Measurements from ENCODE around the gene ARHGAP30.
"Not testable (repeated sequence)": the region's sequence is repeated elsewhere in the genome, so short reads cannot be mapped to it uniquely, and the experiment has no call there.

Gene ARHGAP30

GRCh38 chr1:161045736-161046604 lies 23.7 kb downstream of the ARHGAP30 start, which contains the start of gene USF1:
USF1 (minus strand) TSS chr1:161045977; CDS start chr1:161043275, 2,702 bp downstream.
- DNase-seq (ENCODE audit: low read depth in 4 of 4, low spot score in 1 of 4): peak; percentile 67 to 88 (median 82)

DNA sequence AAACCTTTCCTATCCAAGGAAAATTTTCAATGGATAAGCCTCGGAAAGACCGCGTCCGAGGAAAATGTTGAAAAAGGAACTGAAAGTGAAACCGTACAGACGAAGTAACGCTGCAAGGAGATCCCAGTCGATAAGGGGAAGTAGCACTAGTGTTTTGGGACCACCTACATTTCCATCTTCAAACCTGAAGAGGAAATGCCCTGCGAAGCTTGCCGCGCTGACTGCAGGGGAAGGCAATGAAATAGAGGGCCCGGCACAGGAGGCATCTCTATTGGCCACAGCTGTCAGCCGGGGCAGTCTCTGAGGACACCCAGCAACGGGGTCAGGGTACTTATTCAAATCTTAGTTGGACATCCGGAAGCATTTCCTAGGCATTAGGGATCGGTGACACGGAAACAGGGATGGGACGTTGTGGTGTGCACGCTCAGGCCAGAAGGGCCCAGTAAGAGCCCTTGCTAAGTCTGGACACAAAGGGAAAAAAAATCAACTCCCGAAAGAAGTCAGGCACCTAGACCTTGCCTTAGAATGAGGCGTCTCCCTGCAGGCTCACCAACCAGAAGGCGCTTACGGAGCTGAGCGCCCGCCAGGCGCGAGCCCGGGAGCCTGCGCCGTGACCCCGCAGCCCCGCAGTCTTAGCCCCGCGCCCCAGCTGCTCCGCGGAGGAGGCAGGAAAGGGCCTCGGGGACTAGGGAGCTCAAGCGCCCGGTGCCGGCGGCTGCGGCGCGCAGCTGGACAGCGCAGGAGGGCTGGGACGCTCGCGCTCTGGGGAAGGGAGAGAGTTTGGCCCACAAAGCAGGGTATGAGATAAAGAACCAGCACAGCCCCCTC lies 24.6 kb downstream of the ARHGAP30 start:
- peak in 1 of 4 experiments; percentile 24 for DNase-seq (ENCODE audit: low read depth in 4 of 4, low spot score in 1 of 4)

- no peak for DNase-seq (ENCODE audit: low read depth in 4 of 4, low spot score in 1 of 4)
Observed at GRCh38 chr1:161044535-161044907, 25.2 kb downstream of the ARHGAP30 start.

GRCh38 chr1:161039546-161039945 lies 30.1 kb downstream of the ARHGAP30 start:
- no peak for DNase-seq (ENCODE audit: low read depth in 4 of 4, low spot score in 1 of 4)

- DNase-seq (ENCODE audit: low read depth in 4 of 4, low spot score in 1 of 4): no peak
Observed at GRCh38 chr1:161039154-161039545, 30.5 kb downstream of the ARHGAP30 start.

- peak; percentile 48 to 81 (median 72) for DNase-seq (ENCODE audit: low read depth in 4 of 4, low spot score in 1 of 4)
Observed at GRCh38 chr1:161038523-161039153, 31.1 kb downstream of the ARHGAP30 start, which contains the start of gene TSTD1. TSTD1 (minus strand) TSS chr1:161038964; CDS start chr1:161038889, 75 bp downstream.

DNA sequence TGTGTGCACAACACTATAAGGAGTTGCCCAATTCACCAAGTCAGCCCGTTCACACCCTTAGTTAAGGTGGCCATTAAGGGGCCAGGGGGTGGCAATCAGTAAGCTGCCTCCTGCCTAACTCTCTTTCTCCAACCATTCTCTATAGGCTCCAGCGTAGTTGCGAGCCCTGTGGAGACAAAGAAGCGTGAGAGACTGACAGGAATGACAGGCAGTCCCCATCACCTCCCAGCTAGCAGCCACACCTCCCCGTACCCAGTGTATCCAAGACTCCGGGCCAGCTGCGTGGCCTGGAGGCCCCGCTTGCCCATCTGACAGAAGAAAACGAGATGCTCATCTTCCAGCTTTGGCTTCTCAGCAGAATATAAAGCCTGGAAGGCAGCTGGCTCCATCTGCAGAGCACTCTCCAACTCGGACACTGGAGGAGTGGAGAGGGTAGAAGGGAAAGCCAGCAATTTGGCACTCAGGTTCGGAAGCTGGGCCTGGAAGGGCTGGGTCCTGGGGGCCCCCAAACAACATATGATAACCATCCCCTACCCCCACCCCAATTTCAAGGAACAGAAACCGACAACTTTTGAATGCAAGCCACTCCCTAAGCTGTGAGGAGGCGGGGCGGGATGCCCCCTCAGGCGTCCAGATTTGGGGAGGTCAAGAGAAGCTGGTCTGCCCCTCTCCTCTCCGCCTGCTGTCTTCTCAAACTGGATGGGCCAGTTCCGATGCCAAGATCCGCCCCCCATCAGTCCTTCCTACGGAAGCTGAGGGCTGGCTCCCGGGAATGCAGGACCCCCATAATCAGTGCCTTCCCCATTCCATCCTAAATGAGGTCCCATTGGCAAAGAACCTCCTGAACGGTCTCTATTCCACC lies 31.8 kb downstream of the ARHGAP30 start:
- DNase-seq (ENCODE audit: low read depth in 4 of 4, low spot score in 1 of 4): no peak

GRCh38 chr1:161033751-161034150 lies 35.9 kb downstream of the ARHGAP30 start:
- DNase-seq (ENCODE audit: low read depth in 4 of 4, low spot score in 1 of 4): no peak

GRCh38 chr1:161032409-161032808 lies 37.3 kb downstream of the ARHGAP30 start:
- no peak for DNase-seq (ENCODE audit: low read depth in 4 of 4, low spot score in 1 of 4)

DNA sequence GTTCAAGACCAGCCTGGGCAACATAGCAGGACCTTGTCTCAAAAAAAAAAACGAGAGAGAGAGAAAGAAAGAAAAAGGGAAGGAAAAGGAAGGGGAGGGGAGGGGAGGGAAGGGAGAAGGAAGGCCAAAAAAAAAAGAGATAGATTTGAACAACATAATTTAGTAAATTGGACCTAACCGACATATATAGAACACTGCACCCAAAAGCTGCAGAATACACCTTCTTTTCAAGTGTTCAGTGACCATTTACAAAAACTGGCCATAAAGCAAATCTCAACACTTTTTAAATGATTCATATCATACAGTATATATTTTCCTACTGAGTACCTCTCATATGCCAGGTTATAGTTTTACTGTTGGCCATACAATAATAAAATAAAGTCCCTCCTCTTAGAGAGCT lies 37.8 kb downstream of the ARHGAP30 start:
- no peak for DNase-seq (ENCODE audit: low read depth in 4 of 4, low spot score in 1 of 4)

- not testable (repeated sequence) for DNase-seq (ENCODE audit: low read depth in 4 of 4, low spot score in 1 of 4)
Observed at GRCh38 chr1:161029466-161029865, 40.2 kb downstream of the ARHGAP30 start.

- not testable (repeated sequence) for DNase-seq (ENCODE audit: low read depth in 4 of 4, low spot score in 1 of 4)
Observed at GRCh38 chr1:161026954-161027353, 42.7 kb downstream of the ARHGAP30 start.

GRCh38 chr1:161022432-161022831 lies 47.3 kb downstream of the ARHGAP30 start:
- not testable (repeated sequence) for DNase-seq (ENCODE audit: low read depth in 4 of 4, low spot score in 1 of 4)

DNA sequence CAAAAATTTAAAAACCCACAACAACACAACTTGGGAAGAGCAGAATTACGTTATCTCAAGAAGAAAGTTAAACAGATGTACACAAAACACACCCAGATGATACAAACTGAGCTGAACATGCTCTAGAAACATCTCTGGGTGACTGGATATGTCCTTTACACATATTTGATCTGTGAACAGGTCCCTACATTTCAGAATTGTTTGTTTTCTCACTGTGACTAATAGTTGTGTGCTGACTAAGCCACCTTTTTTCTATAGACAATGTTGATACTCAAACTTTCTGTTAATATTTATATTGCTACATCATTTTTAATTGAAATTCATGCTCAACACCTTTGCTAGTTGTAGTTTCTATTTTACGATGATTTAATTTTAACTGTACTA lies 47.7 kb downstream of the ARHGAP30 start:
- DNase-seq (ENCODE audit: low read depth in 4 of 4, low spot score in 1 of 4): no peak

- DNase-seq (ENCODE audit: low read depth in 4 of 4, low spot score in 1 of 4): peak; percentile 63 to 77 (median 68)
Observed at GRCh38 chr1:161021165-161021969, 48.3 kb downstream of the ARHGAP30 start.

GRCh38 chr1:161020509-161021164 lies 49.1 kb downstream of the ARHGAP30 start, which contains the start of gene F11R:
F11R (minus strand) TSS chr1:161021152; CDS start chr1:161021073, 79 bp downstream.
- no peak for DNase-seq (ENCODE audit: low read depth in 4 of 4, low spot score in 1 of 4)

- no peak for DNase-seq (ENCODE audit: low read depth in 4 of 4, low spot score in 1 of 4)
Observed at GRCh38 chr1:161019751-161020495, 49.8 kb downstream of the ARHGAP30 start.

GRCh38 chr1:161019111-161019660 lies 50.5 kb downstream of the ARHGAP30 start:
- DNase-seq (ENCODE audit: low read depth in 4 of 4, low spot score in 1 of 4): not testable (repeated sequence)
